ENCODE results near the gene WAS.
"Not testable (repeated sequence)": the region's sequence is repeated elsewhere in the genome, so short reads cannot be mapped to it uniquely, and the experiment has no call there.

Gene WAS

DNA sequence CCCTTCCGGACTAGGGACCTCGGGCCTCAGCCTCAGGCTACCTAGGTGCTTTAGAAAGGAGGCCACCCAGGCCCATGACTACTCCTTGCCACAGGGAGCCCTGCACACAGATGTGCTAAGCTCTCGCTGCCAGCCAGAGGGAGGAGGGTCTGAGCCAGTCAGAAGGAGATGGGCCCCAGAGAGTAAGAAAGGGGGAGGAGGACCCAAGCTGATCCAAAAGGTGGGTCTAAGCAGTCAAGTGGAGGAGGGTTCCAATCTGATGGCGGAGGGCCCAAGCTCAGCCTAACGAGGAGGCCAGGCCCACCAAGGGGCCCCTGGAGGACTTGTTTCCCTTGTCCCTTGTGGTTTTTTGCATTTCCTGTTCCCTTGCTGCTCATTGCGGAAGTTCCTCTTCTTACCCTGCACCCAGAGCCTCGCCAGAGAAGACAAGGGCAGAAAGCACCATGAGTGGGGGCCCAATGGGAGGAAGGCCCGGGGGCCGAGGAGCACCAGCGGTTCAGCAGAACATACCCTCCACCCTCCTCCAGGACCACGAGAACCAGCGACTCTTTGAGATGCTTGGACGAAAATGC is at the start of gene WAS:
Gene WAS (plus strand): TSS at position 389 of the 572 bp plus-strand sequence. CDS start 55 bp downstream, at position 444.
- peak; percentile 60 for DNase-seq (ENCODE audit: low spot score)

DNA sequence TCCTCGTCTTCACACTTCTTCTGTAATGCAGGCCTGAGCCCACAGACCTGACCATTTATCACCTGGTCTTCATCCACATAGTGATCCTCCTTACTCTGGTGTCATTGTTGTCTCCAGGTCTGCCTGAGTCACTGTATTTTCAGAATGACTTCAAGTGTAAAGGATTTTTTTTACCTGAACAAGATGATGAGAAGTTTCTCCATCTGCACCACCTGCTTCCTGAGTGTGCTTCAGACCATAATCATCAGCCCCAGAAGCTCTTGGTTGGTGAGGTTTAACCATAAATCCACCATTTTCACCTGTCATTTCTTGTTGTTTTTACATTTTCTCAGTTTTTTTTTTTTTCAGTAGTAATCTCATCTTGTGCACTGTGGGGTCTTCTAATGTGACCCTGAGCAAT is 47.3 kb upstream of the WAS start:
- DNase-seq (ENCODE audit: low spot score) = no peak

DNA sequence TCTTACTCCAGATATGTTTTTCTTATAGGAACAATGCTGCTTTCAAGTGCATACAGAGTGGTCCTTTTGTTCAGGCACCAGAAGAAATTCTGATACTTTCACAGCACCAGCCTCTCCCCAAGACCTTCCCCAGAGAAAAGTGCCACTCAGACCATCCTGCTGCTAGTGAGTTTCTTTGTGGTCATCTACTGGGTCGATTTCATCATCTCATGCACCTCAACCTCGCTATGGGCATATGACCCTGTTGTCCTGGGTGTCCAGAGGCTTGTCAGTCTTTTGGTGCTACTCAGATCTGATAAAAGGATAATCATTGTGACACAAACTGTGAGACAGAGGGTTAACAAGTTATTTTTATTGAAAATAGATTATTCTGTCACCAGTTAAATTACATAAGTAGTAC is 46.8 kb upstream of the WAS start:
- no peak for DNase-seq (ENCODE audit: low spot score)

DNA sequence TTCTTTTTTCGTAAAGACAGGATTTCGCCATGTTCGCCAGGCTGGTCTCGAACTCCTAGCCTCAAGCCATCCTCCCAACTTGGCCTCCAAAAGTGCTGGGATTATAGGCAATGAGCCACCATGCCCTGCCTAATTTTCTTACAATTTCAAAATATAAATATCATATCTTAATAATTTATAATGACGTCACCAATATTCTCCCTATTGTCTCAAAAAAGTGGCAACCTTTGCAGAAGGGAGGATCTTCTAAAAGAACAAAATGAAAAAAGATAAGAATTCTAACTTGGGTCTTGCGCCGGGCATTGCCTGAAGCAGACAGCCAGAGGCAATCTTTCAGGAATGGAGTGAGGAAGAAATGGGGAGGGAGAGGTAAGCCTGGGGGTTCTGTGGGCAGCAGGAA is 37.9 kb upstream of the WAS start:
- DNase-seq (ENCODE audit: low spot score) = no peak

DNA sequence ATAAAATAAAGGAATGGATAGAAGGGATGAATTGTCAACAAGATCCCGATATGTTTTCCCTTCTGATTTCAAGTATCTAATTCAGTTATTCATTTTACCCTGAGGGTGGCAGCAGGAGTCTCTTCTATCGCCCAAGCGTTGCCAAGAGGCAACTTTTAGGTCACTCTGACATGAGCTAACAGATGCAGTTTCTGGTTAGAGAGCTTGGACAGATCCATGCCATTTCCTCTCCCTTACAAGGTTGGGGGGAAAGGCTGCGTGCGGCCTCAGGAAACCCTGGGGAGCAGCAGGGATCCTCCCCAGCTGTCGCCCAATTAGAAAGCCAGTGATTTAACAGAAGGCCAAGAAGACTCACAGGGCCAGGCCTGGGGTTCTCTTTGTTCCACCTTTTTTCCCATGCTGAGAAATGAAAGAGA is 35.3 kb upstream of the WAS start:
- DNase-seq (ENCODE audit: low spot score) = peak; percentile 61

DNA sequence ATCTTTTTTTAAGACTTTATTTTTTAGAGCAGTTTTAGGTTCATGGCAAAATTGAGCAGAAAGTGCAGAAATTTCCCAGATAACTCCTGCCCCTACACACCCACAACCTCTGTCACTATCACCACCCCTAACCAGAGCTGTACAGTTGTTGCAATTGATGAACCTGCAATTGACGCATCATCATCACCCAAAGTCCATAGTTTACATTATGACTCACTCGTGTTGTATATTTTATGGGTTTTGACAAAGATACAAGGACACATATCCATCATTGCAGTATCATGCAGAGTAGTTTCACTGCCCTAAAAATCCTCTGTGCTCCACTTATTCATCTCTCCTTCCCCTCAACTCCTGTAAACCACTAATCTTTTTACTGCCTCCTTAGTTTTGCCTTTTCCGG is 34.5 kb upstream of the WAS start:
- DNase-seq (ENCODE audit: low spot score) = no peak

DNA sequence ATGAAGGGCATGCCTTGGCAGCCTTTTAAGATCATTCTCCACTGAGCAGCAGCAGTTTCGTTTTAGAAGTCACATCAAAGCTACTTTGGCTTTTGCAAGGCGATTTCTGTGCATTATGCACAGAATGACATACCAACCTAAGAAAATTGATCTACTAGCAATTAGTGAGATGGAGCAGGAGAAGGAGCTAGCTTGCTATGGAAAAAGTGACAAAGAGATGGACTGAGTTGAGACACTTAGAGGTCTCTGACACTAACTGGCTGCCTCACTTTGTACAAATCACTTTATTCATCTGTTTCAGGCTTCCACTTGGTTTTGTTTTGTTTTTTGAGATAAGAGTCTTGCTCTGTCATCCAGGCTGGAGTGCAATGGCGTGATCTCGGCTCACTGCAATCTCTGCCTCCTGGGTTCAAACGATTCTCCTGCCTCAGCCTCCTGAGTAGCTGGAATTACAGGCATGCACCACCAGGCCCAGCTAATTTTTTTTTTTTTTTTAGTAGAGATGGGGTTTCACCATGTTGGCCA is 31.5 kb upstream of the WAS start:
- not testable (repeated sequence) for DNase-seq (ENCODE audit: low spot score)

DNA sequence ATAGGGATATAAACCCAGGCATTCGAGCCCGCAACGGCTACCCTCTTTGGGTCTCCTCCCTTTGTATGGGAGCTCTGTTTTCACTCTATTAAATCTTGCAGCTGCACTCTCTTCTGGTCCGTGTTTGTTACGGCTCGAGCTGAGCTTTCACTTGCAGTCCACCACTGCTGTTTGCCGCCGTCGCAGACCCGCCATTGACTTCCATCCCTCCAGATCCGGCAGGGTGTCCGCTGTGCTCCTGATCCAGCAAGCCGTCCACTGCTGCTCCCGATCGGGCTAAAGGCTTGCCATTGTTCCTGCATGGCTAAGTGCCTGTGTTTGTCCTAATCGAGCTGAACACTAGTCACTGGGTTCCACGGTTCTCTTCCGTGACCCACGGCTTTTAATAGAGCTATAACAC is 28.9 kb upstream of the WAS start:
- DNase-seq (ENCODE audit: low spot score) = not testable (repeated sequence)

DNA sequence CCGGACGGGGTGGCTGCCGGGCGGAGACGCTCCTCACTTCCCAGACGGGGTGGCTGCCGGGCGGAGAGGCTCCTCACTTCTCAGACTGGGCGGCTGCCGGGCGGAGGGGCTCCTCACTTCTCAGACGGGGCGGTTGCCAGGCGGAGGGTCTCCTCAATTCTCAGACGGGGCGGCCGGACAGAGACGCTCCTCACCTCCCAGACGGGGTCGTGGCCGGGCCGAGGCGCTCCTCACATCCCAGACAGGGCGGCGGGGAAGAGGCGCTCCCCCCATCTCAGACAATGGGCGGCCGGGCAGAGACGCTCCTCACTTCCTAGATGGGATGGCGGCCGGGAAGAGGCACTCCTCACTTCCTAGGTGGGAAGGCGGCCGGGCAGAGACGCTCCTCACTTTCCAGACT is 23.9 kb upstream of the WAS start:
- not testable (repeated sequence) for DNase-seq (ENCODE audit: low spot score)

DNA sequence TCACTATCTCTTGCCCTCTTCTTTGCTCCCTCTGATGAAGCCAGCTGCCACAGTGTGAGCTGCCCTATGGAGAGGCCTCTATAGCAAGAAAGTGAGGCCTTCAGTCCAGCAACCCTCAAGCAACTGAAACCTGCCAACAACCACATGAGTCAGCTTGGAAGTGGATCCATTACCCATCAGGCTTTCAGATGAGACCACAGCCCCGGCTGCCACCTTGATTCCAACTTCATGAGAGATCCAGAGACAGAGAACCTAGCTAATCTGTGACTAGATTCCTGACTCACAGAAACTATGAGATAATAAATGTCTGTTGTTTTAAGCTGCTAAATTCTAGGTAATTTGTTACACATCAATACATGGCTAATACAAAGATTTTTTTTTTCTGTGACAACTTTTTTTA is 20.4 kb upstream of the WAS start:
- DNase-seq (ENCODE audit: low spot score) = no peak

DNA sequence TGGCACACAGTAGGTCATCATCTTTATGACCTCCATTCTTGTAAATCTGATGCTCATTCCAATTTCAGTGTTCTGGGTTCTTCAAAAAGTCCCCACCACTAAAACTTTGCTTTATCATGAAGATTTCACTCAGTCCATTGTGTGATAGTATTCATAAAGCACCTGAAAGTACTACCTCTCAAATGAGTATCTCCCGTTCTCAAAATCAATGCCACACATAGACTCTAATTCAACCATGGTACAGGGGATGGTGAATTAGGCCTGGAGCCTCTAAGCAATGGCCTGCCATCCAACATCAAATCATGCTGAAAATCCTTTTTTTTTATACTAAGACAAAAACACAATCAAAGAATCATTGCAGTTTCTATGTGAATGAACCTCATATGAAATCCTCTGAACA is 19.4 kb upstream of the WAS start:
- DNase-seq (ENCODE audit: low spot score) = no peak

DNA sequence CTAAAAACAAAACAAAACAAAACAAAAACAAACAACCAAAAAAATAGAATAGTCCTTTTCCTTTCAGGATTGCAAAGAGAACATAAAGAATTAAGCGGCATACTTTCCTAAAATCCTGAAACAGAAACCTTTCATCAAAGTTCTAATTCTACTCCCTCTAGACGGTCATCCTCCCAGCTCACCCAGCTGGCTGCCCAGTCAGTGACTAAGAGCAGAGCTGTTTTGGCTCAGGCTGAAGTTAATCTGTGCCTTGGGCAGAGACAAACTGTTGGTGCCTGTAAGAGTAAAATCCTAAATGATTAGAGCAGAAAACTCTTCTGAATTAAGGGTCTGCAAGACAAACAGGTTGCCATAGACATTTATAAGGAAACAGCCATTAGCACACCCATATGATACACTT is 17.6 kb upstream of the WAS start:
- DNase-seq (ENCODE audit: low spot score) = no peak

DNA sequence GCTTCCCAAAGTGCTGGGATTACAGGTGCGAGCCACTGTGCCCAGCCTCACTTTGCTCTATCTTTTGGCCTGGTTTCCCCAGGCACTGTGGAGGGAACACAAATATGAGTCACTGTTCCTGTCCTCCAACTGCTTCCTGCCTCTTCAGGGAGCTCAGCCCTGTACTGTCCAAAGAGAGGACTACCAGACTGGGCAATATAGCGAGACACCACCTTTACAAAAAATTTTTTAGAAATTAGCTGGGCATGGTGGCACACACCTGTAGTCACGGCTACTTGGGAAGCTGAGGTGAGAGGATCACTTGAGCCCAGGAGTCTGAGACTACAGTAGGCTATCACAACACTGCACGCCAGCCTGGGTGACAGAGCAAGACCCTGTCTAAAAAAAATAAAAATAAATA is 16.9 kb upstream of the WAS start:
- DNase-seq (ENCODE audit: low spot score) = no peak

DNA sequence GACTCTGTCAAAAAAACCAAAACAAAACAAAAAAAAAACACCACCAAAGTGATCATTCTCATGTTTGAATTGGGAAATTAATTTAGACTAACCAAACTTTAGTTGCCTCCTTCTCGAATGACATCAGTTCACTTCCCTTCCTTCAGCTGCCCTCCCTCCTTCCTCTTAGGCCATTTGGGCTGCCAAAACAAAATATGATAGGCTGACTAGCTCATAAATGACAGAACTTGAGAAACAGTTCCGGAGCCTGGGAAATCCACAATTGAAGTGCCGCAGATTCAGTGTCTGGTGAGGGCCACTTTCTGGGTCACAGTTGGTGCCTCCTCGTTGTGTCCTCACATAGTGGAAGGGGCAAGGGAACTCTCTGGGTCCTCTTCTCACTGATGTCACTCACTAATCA is 16.1 kb upstream of the WAS start:
- no peak for DNase-seq (ENCODE audit: low spot score)

DNA sequence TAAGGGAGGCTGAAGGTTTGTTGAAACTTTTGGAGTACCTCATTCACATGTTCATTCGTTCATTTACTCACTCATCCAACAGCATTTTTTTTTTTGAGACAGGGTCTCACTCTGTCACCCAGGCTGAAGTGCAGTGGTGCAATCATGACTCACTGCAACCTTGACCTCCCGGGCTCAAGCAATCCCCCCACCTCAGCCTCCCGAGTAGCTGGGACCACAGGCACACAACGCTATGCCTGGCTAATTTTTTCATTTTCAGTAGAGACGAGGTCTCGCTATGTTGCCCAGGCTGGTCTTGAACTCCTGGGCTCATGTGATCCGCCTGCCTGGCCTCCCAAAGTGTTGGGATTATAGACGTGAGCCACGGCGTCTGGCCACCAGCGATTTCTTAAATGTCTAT is 15.4 kb upstream of the WAS start:
- DNase-seq (ENCODE audit: low spot score) = not testable (repeated sequence)

DNA sequence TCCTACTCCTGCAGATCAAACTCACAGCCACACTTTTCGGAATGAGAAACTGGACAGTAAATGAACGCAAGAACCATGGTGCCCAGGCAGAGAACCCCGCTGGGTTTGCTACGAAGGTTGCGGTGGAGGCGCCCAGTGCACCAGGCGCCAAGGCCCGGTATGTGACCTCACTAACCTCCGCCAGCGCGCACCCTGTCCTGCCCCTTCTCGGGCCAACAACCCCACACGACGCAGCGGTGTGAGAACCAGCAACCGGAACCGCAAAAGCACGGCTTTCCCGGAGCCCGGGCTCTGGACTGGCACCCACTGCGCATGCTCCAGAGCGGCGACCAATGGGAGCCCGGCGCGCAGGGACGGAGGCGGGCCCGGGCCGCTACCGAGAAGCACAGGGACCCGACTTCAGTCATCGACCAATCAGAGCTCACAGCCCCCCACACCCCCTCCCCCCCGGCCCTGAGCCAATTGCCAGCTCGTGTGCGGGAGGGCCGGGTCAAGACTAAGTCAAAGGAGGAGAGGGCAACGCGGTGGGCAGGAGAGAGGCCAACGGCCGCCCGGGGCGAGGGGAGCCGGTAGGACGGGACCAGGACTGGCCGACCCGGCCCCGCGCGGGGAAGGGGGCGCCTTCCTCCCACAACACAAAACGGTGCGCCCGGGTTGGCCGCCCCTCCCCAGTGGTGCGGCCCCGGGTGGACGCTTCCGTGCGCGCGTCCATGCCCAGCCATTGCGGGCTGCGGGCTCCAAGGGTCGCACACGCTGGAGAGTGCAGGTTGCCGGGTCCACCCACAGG is 7.3 kb upstream of the WAS start:
- DNase-seq (ENCODE audit: low spot score) = peak; percentile 89

DNA sequence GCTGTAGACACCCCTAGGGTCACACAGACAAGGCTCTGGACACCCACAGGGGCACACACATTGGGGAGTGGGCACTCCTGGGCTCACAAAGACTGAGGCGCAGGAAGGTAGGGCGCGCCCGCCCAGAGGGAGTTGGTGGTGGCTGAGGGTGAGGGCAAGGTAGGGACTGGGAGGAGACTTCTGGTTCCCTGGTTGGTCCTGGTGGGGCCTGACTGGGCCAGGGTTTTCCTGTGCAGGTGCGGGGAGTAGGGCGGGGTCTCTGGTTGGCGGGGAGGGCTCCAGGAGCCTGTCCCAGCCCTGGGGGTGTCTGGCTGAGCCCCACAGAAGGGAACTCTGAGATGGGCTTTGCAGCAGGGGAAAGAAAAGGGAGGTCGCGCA is 6.7 kb upstream of the WAS start:
- DNase-seq (ENCODE audit: low spot score) = no peak

DNA sequence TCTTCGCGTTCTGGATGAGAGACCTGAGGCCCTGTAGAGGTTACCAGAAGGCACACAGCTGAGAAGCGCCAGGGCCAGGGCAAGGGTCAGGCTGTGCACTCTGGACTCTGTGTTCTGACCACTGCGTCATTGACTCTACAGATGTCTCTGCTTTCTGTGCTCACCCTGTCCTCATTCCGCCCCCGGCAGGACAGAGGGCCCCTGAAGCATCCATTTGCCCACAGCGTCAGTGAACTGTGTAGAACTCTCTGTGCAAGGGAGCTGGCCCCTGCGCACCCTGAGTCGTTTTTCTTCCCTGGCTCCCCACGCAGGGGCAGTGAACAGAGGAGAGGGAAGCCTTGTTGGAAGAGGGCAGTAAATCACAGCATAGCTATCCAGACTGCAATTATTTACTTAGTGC is 6.1 kb upstream of the WAS start:
- DNase-seq (ENCODE audit: low spot score) = no peak

DNA sequence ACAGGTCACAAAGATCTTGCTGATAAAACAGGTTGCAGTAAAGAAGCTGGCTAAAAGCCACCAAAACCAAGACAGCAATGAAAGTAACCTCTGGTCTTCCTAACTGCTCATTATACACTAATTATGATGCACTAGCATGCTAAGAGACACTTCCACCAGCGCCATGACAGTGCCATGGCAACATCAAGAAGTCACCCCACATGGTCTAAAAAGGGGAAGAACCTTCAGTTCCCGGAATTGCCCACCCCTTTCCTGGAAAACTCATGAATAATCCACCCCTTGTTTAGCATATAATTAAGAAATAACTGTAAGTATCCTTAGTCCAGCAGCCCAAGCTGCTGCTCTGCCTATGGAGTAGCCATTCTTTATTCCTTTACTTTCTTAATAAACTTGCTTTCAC is 3.1 kb upstream of the WAS start:
- not testable (repeated sequence) for DNase-seq (ENCODE audit: low spot score)

DNA sequence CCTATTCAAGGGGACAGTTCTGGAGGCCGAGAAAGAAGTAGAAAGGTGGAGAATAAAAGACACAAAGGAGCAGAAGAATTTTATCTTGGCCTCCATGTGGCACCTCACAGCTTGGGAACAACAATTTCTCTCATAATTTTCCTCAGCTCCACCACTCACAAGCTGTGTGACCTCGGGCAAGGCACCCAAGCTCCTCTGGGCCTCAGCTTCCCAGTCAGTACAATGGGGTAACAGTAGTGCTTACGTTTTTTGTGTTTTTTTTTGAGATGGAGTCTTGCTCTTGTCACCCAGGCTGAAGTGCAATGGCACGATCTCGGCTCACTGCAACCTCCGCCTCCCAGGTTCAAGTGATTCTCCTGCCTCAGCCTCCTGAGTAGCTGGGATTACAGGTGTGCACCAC is 2.7 kb upstream of the WAS start:
- not testable (repeated sequence) for DNase-seq (ENCODE audit: low spot score)

DNA sequence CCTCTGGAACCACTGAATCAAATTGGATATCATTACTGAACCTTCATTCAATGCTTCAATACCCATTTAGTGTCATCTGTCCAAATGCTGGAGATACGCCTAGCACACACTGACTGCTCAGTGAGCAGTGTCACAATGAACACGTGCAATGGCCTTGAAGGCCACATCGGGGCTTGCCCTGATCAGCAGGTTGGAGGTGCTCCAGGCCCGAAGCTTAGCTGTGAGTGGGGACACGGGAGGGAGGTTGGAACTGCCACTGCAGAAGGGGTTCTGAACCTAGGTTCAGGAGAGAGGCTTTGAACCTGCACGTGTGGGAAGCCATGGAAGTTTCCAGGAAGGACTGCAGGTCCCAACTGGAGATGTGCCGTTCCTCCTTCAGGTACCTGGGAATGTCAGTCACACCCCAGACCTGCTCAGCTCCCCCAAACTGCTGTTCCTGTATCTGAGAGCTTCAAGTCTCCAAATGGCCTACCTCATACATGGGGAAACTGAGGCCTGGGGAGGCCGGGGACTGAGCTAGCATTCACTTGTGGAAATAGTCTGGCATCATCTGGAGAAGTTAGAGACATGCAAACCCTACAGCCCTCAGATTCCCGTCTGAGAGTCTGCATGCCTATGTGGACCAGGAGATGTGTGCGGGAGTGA is 1.9 kb upstream of the WAS start:
- DNase-seq (ENCODE audit: low spot score) = no peak

DNA sequence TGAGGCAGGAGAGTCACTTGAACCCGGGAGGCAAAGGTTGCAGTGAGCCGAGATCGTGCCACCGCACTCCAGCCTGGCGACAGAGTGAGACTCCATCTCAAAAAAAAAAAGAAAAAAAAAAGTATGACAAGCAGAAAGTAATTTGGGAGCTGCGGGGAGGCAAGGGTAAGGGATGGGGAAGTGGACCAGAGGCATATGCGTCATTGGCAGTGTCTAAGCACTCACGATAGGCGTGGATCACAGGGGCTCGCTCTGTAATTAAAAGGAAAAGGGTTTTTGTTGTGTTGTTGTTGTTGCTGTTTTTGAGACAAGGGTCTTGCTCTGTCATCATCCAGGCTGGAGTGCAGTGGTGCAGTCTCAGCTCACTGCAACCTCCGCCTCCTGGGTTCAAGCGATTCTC is 804 bp upstream of the WAS start:
- DNase-seq (ENCODE audit: low spot score) = not testable (repeated sequence)

DNA sequence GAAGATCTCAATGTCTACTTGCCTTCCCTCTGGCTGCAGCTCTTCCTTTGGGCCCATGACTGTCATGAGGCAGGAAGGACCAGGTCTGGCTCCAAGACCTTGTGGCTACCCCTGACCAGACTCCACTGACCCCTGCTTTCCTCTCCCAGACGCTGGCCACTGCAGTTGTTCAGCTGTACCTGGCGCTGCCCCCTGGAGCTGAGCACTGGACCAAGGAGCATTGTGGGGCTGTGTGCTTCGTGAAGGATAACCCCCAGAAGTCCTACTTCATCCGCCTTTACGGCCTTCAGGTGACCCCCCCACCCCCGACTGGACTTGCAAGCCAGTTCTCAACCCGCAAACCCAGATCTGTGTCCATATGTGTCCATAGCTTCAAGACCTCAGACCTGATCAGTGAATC is 535 bp downstream of the WAS start:
- no peak for DNase-seq (ENCODE audit: low spot score)

Data from CD4-positive, alpha-beta T cell treated with Interleukin-2 at 100 ng/mL for 4 hours (primary cell).